Skin of body (tissue), 2 donors: ENCODE measurements around the gene CLMN. TPM values are rescaled to one million over a fixed set of nuclear protein-coding genes. Genes with fewer than 3 reads are reported as not detected.

Experiments
- DNase-seq: peaks from one replicate; lab custom pipeline; 2025; lab: John Stamatoyannopoulos, UW
- total RNA-seq: library from RNA; depleted of rRNA; stranded (reverse); fragments of >200 nt; gene quantifications from one replicate; pipeline ENCODE4 v1.2.3, GENCODE V29; 2014

Gene CLMN
- total RNA-seq, 1 donor from 2014 or later: 13.6 TPM

DNA sequence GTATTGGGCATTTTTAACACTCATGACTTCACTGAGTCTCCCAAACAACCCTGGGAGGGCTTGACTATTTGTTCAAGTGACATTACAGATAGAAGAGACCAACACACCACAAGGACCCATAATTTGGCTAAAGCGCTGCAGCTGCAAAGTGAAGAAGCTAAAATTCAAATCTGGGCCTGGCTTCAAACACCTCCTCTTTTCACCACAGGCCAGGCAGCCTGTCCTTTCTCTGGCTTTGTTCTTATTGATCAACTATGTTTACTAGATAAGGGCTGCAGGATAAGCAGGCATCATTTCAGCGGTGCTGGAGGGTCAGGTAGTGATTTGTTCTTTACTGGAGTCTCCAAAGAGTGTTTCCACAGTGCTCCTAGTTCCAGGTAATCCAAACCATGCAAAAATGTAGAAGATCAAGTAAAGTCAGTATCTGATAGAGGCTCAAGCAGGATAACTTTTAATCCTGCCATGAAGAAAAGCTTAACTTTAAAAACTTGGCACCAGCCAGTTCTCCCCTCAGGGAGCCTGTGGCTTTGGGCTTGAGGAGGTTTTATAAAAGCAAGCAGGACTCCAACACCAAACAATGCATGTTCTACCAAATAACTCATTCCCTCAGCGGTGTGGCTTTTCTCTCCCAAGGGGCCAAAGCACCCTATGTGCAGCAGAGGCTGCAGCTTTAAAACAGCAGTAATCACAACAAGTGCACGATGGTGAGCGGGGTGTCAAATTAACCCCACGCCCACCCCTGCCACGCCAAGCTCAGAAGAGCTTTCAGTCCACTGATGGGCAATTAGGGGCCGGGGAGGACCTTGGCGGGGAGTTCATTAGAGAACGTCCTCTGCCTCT, 16.8 kb downstream of the CLMN start:
- no peak for DNase-seq

DNA sequence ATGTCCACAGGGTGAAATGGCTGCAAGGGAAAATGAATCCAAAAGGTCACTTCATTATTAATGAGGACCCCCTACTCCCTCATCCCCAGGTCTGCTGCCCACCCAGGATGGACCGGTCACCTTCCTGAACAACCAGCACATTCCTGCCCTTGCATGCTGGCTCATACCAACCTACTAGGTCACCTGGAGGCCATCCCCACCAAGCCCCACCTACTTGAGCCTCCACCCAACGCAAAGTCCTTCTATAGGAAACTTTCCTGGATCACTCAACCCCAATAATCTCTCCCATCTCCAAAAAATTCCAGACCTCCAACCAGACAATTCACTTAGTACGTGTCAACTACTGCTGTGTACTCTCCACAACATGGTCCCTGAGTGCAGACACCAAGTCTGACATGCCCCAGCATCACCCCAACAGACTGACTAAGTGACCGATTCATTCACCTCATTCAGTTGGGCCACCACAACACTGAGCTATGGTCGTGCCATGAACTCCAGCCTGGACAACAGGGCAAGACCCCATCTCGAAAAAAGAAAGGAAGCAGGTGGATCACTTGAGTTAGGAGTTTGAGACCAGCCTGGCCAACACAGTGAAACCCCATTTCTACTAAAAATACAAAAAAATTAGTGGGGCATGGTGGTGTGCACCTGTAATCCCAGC, 18.1 kb downstream of the CLMN start:
- DNase-seq: no peak

DNA sequence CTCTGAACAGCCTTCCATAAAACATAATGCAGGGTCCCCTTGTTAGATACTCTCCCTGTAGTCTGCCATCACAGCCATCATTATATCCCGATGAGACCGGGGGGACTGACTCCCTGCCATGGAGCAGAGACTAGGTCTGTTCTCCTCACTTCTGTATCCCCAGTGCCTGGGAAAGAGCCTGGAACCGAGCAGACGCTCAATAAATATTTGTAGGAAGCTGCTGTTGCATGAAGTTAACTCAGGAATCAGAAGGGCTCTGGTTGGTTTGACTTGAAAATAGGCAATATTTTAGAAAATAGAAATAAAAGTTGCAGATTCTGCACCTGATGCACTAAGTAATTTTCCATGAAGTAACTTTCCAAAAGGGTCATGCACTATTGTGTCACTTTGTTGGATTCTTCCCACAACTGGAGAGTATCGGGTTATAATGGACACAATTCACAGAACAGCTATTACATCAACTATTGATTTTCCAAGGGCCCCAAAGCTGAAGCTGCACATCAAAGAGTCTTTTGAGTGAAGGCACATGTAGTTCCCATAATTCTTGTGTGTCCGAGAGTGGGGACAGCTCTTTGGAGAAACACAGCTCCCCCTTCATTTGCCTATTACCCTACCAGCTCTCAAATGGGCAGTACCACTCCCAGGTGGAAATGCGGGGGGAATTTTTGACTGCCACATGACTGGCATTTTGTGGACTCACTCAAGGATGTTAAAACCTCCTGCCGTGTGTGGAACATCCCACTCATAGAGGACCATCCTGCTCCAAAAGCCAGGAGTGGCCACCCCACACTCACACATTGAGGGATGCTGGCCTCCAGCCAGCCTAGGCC, 18.8 kb downstream of the CLMN start:
- DNase-seq: no peak

DNA sequence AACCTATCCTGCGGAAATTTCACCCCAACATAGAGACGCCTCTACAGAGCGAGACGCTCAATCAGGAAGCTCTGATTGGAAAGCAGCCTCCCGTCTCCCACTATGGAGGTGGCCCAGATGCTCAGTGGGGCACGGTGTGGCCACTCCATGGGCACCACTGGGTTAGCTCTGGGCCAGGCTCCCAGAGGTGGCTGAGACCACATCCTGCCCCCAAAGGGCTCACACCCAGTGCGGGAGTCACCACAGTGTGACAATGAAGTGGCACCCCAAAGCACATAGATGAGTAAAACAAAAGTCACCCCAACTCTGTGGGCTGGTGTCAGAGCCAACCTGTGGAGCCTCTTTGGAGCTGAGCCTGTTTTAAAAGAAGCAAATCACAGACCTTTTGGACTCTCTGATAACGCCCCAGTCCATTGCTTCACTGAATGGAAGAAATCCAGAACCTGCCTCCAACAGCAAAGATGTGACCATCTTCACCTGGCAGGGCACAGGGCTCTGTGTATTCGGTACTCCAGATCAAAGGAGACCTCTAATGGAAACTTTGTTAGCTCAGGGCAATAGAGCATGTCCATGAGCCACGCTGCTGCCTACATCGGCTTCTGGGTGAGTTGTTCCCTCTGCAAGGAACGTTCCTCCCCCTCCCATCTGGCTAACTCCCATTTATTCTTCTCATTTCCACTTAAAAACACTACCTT, 19.6 kb downstream of the CLMN start:
- DNase-seq: no peak

DNA sequence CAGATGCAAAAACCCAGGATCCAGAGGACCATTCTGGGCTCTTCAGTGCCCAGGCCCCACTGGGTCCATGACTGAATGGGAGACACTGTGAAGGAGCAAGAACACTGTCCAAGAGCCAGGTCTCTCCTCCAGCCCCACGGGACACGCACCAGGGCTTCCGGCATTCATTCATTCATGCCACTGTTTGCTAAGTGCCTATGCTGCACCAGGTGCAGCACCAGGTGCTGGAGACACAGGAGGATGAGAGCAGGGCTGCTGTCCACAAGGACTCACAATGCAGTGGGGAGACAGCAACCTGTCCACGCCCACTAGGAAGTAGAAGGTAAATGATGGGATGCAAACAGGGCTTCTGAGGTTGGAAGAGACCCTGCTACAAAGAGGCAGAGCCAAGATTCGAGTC, 20.4 kb downstream of the CLMN start:
- no peak for DNase-seq

DNA sequence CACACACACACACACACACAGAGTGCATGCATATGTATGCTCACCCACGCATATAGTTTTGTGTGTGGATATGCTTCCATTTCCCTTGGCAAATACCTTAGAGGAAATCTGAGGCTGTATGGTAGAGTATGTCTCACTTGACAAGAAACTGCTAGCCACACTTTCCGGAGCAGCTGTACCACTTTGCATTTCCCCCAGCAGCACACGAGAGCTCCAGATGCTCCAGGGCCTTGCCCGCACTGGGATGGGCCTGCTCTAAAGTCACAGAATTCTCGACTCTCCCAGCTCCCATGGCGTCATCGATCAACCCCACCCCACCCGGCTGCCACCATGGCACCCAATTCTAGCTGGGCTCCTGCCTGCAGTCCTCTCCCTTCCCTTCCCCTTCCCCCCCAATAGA, 21.9 kb downstream of the CLMN start:
- DNase-seq: no peak

DNA sequence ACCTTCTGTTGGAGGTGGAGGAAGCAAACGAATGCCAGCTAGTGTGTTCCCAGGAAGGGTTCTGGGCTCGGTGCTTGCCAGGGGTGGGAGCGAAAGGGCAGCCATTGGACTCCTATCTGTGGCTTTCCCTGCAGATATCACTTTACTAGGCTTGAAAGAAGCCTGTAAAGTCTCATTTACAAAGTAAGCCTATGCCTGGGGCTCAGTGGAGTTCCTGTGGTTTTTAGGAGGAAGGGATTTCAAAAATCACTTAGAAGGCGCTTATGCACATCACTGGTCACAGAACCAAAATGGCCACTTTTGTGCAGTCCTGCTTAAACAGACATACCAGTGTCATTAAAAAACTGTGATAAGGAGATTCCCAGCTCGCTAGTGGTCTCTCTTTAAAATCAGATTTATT, 22.7 kb downstream of the CLMN start:
- DNase-seq: no peak

DNA sequence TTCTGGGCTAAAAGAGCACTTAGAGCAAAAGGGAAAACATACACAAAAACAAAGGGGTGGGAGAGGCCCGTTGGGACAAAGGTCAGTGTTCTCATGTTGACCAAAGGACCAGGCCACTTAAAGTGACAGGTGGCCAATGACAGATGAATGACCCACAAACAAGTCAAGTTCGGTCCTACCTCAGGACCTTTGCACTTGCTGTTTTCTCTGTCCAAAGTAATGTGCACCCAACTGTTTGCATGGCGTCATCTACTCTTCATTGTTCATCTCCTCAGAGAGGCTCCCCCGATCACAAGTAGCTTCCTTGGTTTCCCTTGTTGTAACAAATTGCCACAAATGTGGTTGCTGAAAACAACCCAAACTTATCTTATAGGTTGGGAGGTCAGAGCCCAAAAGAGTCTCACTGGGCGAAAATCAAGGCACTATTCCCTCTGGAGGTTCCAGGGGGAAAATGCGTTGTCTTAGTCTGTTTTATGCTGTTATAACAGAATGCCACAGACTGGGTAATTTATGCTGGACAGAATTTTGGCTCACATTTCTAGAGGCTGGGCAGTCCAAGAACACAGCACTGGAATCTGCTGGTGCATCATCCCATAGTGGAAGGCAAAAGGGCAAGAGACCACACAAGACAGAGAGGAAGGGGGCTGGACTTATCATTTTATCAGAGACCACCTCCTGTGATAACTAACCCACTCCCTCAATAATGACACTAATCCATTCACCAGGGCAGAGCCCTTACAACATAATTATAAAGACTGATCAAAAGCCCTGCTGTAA, 23.9 kb downstream of the CLMN start:
- DNase-seq: no peak

DNA sequence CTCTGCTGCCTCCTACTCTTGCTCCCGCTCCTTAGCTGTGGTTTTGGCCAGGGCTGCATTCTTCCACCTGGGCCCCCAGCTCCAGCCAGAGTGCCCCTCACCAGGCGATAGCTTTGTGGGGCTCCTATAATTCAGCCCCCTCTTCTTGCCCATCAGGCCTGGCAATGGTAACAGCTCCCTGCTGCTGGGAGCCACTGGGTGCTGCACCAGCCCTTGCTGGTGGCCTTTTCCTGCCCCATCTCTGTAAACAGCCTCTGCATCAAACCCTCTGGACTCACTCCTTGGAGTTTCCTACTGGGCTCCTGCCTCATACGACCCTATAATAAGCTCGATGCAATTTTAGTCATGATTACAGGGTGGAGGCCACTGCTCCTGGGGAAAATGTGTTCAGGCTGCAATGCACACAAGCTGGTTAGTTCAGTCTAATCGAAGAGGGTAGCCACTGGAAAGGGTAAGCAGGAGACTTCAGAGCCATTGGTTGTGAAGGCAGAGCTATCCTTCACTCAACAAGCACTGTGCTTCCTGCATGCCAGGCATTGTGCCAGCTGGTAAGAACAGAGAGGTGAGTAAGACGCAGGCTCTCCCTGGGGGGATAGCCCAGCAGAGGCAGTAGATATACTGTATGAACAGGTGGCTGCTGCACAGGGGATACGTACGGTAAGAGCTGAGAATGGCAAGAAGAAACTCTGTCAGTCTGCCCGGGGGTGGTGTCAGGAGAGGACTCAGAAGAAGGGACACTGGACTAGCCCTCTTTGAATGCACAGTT, 24.7 kb downstream of the CLMN start:
- no peak for DNase-seq

DNA sequence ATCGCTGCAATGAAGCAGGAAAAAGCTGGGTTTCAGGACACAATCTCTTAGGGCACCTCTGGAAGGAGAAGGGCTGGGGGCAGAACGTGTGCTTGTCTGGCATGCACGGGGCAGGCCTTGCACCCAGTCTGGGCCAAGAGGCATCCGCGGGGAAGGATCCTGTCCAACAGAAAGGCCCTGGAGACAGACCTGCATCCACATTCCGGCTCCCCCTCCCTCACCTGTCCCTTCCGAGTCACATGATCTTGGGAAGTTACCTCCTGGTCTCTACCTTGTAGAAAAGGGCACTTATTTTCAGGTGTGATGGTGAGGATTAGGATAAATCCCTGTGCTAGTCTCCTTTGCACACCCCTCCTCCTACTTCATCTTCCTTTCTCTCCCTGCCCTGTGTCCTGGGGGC, 25.4 kb downstream of the CLMN start:
- DNase-seq: no peak

DNA sequence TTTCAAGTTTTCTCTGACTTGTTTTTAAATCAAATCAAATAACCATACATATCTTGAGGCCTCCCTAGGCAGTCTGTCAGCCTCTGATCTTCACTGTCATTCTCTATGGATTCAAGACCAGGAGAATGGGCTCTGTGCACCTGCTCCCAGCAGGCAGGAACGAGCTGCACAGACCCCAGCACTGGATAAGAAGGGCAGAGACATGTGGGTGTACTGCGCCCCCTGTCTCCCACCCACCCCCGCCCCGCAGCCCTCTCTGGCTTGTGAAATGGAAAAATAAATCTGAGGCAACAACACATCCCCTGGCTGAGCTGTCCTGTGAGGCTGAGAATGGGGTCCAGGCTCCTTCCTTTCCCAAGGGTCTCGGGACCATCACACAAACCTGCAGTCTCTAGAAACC, 26.3 kb downstream of the CLMN start:
- no peak for DNase-seq

DNA sequence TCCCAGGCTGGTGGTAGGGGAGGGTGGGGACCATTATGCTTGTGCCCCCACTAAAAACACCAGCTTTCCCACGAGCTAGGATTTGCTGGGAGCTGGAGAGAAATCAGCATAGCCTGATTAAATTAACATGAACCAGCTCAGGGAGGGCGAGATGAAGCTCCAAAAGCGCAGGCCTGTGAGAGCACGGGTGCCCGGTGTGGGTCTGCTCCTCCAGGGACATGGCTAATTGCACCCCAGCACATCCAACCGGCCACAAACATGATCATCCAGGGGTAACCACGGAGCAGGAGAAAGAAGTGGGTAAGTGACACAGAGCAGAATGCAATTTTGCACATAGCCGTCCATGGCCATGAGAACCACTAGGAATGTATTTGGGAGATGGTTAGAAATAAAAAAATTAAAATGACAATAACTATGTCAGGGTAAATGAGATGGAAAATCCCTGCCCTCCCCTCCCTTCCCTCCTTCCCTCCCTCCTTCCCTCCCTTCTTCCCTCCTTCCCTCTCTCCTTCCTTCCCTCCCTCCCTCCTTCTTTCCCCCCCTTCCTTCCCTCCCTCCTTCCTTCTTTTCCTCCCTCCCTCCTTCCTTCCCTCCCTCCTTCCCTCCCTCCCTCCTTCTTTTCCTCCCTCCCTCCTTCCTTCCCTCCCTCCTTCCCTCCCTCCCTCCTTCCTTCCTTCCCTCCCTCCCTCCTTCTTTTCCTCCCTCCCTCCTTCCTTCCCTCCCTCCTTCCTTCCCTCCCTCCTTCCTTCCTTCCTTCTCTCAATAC, 26.9 kb downstream of the CLMN start:
- DNase-seq: no peak

DNA sequence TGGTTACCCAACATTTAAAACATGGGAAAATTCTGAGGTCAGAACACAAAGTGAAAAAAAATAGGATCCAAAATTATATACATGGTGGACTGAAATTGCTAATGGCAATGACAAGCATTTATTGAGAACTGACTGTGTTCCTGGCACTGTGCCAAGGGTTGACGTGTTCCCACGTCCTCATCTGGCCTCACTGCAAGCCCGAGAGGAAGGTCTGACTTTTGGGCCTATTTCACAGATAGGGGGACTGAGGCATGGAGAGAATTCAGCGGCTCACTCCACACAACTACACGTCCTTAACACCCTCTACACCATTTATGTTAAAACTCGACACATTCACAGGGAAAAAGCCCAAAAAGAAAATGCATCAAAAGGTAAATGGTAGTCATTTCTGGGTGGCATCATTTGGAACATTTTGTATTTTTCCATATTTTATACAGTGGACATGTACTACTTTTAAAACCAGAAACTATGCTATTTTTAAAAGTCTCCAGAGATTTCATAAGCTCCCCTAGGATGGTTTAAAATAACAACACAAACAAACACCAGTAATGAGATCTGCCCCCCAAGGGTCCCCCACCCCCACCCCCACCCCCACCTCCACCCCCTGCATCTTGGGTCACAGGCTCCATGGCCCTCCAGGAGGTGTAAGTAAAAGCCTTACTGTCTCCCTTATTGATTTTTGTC, 27.7 kb downstream of the CLMN start:
- DNase-seq: no peak

DNA sequence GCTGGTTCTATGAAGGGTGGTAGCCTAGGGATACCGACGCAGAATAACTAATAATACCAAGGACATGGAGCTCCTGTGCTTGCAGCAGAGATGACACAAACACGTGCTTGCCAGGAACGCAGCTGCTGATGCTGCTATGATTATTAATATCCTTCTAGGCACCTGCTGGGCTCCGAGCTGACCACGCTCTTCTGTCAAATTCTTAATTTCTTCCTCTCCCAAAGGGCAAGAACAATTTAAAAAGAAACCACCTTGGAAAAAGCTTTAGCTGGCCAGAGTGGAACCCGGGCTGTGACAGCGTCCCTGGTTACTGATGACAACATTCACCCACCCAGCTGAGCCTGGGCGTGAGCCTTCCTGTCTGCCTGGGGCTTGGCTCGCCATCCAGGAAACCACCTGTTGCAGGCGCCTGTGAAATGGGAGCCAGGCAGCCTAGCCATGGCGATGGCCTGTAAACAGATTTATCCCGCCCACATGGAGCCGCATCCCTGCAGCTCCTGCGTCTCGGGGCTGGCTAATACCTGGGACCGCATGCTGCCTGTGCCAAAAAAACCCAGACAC, 28.8 kb downstream of the CLMN start:
- DNase-seq: no peak

DNA sequence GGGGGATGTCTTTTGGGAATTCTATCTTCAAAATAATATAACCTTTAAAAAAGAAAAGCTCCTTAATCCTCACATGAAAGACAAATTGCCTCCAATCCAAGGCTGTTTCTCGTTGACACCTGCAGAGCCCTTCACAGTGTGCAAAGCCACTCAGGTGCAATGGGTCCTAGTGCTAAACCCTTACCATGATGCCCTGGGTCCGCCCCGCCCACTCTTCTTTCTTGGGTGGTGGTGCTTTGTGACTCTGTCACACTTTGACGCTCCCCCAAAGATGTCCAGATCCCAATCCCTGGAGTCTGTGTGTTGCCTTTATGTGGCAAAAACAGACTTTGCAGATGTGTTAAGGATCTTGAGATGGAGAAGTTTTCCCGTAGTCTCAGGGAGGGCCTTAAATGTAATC, 29.7 kb downstream of the CLMN start:
- no peak for DNase-seq

DNA sequence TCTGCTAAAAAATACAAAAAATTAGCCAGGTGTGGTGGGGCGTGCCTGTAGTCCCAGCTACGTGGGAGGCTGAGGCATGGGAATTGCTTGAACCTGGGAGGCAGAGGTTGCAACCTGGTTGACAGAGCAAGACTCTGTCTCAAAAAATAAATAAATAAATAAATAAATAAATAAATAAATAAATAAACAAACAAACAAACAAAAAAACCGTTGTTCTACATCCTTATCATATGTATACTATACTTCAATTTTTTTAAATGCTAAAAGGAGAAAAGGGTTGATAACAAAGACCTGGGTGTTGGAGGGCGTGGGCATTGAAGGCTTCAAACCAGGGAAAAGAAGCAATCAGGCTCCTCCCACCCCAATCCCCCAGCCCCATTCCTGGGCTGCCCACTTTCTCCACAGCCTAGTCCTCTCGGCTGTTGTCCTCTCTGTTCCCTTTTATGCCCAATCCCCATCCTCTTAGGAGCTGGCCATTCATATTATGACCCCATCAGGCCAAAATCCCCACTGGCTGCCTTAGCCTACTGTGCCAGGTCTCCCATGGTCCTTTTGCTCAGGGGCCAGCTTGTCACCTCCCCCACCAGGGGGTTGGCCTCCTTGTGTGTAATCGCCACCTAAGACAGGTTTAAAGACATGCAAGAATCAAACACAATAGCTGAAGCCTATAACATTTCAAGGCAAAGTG, 30.2 kb downstream of the CLMN start:
- DNase-seq: no peak

DNA sequence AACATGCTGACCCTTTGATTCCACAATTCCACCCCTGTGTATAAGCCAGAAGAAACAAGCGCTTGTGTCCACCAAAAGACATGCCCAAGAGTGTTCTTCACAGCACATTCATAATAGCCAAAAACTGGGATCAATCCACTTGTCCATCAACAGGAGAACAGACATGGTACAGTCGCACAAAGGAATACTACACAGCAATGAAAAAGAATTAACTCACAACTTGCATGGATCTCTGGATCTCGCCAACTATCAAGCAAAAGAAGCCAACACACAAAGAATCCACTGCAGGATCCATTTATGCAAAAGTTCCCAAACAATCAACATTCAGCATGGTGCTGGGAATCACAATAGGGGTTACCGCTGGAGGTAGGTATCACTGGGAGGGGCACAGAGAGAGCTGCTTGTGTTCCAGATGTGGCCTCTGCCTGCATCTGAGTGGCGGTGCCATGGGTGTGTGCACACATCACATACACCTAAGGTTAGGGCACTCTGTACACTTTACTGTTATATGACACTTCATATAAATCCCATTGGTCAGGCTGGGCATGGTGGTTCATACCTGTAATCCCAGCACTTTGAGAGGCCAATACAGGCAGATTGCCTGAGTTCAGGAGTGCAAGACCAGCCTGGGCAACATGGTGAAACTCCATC, 30.9 kb downstream of the CLMN start:
- no peak for DNase-seq
